HG03066 (cell line): ENCODE results near the gene C19orf85.
A peak's percentile ranks its signal among the peaks of the same experiment; 100 is the strongest.
"Not testable (repeated sequence)": the region's sequence is repeated elsewhere in the genome, so short reads cannot be mapped to it uniquely, and the experiment has no call there.

Experiments
- ATAC-seq: cut with Tn5 transposase; IDR thresholded peaks from one replicate; pipeline ENCODE4 v1.9.1; 2021; ENCODE audit warnings: low read depth; ENCODE audit not compliant: unreplicated experiment

The C19orf85 gene

GRCh38 chr19:55461259-55461973 is 3.1 kb downstream of the C19orf85 start, which contains the start of gene ISOC2:
Gene ISOC2 (minus strand): TSS chr19:55461642. CDS start chr19:55456486, 5,156 bp downstream.
- peak; percentile 89 for ATAC-seq

- ATAC-seq: no peak
Measured at GRCh38 chr19:55460670-55461258, 3.8 kb downstream of the C19orf85 start.

GRCh38 chr19:55459950-55460657 is 4.4 kb downstream of the C19orf85 start:
- no peak for ATAC-seq

- ATAC-seq: no peak
Measured at GRCh38 chr19:55459551-55459949, 5.0 kb downstream of the C19orf85 start.

- ATAC-seq: no peak
Measured at GRCh38 chr19:55457683-55458457, 6.7 kb downstream of the C19orf85 start.

- ATAC-seq: no peak
Measured at GRCh38 chr19:55456347-55456746, 8.2 kb downstream of the C19orf85 start.

- ATAC-seq: no peak
Measured at GRCh38 chr19:55455576-55456235, 8.8 kb downstream of the C19orf85 start.

GRCh38 chr19:55454787-55455243 is 9.7 kb downstream of the C19orf85 start:
- no peak for ATAC-seq

- no peak for ATAC-seq
Measured at GRCh38 chr19:55453511-55454260, 10.9 kb downstream of the C19orf85 start.

- no peak for ATAC-seq
Measured at GRCh38 chr19:55452749-55453346, 11.7 kb downstream of the C19orf85 start.

GRCh38 chr19:55451965-55452748 is 12.4 kb downstream of the C19orf85 start:
- ATAC-seq: no peak

- no peak for ATAC-seq
Measured at GRCh38 chr19:55451163-55451964, 13.2 kb downstream of the C19orf85 start.

GRCh38 chr19:55449469-55449868 is 15.1 kb downstream of the C19orf85 start:
- no peak for ATAC-seq

GRCh38 chr19:55448175-55448490 is 16.4 kb downstream of the C19orf85 start:
- not testable (repeated sequence) for ATAC-seq

- no peak for ATAC-seq
Measured at GRCh38 chr19:55447421-55448174, 17.0 kb downstream of the C19orf85 start.

- ATAC-seq: no peak
Measured at GRCh38 chr19:55446060-55446459, 18.5 kb downstream of the C19orf85 start.

GRCh38 chr19:55444646-55445045 is 19.9 kb downstream of the C19orf85 start:
- ATAC-seq: no peak
